Astrocyte (in vitro differentiated cells and primary cell): ENCODE results near the gene IGSF21.

Source experiments
- CTCF ChIP-seq: IDR thresholded peaks from 2 replicates; pipeline ENCODE4 v1.5.1; 2011; ENCODE audit warnings: low read depth, mild to moderate bottlenecking, inconsistent platforms, low read length, moderate library complexity; ENCODE audit not compliant: insufficient read depth
- EZH2 ChIP-seq: IDR thresholded peaks from 2 replicates; pipeline ENCODE4 v1.6.1; 2012; ENCODE audit warnings: mild to moderate bottlenecking, low read length, inconsistent platforms; ENCODE audit not compliant: insufficient read depth

GRCh38 chr1:18191481-18192155, 84.0 kb downstream of the IGSF21 start:
- TF ChIP-seq CTCF, result no peak
- no peak for TF ChIP-seq EZH2
